GM21381 (cell line): ENCODE data around the gene SPC24.
"Not testable (repeated sequence)": the region's sequence is repeated elsewhere in the genome, so short reads cannot be mapped to it uniquely, and the experiment has no call there.

ENCODE experiments used
- ATAC-seq: cut with Tn5 transposase; IDR thresholded peaks from one replicate; pipeline ENCODE4 v1.9.1; 2021; ENCODE audit warnings: mild to moderate bottlenecking, moderate library complexity; ENCODE audit not compliant: unreplicated experiment

The SPC24 gene

DNA sequence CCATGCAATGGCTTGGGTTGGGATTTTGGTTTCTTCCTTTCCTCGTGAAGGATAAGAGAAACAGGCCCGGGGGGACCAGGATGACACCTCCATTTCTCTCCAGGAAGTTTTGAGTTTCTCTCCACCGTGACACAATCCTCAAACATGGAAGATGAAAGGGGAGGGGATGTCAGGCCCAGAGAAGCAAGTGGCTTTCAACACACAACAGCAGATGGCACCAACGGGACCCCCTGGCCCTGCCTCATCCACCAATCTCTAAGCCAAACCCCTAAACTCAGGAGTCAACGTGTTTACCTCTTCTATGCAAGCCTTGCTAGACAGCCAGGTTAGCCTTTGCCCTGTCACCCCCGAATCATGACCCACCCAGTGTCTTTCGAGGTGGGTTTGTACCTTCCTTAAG, 24.1 kb downstream of the SPC24 start:
- ATAC-seq: no peak

DNA sequence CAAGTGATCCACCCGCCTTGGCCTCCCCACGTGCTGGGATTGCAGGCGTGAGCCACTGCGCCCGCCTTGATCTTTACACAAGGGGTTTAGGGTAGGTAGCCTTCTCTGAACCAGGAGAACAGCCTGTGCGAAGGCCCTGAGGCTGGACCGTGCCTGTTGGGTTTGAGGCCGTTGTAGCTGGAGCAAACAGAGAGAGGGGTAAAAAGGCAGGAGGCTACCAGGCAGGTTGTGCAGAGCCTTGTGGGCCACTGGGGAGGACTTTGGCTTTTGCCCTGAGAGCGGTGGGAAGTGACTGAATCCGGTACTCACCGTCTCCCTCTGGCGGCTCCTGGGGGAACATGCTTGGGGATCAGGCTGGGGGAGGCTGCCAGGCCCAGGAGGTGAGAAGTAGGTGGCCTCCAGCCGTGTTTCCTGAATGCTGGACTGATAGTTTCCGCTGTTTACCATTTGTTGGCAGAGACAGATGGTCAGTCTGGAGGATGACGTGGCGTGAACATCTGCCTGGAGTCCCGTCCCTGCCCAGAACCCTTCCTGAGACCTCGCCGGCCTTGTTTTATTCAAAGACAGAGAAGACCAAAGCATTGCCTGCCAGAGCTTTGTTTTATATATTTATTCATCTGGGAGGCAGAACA, 24.6 kb downstream of the SPC24 start:
- ATAC-seq: no peak

GRCh38 chr19:11127905-11128304, 27.7 kb downstream of the SPC24 start:
- no peak for ATAC-seq

GRCh38 chr19:11125994-11126685, 29.4 kb downstream of the SPC24 start:
- no peak for ATAC-seq

GRCh38 chr19:11124157-11124556, 31.4 kb downstream of the SPC24 start:
- ATAC-seq: not testable (repeated sequence)

- no peak for ATAC-seq
Measured at GRCh38 chr19:11123114-11123513, 32.5 kb downstream of the SPC24 start.

DNA sequence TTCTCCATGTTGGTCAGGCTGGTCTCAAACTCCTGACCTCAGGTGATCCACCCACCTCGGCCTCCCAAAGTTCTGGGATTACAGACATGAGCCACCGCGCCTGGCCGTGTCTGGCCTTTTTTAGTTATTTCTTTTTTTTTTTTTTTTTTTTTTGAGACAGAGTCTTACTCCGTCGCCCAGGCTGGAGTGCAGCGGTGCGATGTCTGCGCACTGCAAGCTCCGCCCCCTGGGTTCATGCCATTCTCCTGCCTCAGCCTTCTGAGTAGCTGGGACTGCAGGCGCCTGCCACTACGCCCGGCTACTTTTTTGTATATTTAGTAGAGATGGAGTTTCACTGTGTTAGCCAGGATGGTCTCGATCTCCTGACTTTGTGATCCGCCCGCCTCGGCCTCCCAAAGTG, 33.6 kb downstream of the SPC24 start:
- ATAC-seq: not testable (repeated sequence)

DNA sequence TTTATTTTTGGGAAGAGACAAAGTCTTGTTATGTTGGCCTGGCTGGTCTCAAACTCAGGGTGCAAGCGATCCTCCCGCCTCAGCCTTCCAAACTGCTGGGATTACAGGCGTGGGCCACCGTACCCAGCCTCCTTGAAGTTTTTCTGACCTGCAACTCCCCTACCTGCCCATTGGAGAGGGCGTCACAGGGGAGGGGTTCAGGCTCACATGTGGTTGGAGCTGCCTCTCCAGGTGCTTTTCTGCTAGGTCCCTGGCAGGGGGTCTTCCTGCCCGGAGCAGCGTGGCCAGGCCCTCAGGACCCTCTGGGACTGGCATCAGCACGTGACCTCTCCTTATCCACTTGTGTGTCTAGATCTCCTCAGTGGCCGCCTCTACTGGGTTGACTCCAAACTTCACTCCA, 39.1 kb downstream of the SPC24 start:
- ATAC-seq: no peak

DNA sequence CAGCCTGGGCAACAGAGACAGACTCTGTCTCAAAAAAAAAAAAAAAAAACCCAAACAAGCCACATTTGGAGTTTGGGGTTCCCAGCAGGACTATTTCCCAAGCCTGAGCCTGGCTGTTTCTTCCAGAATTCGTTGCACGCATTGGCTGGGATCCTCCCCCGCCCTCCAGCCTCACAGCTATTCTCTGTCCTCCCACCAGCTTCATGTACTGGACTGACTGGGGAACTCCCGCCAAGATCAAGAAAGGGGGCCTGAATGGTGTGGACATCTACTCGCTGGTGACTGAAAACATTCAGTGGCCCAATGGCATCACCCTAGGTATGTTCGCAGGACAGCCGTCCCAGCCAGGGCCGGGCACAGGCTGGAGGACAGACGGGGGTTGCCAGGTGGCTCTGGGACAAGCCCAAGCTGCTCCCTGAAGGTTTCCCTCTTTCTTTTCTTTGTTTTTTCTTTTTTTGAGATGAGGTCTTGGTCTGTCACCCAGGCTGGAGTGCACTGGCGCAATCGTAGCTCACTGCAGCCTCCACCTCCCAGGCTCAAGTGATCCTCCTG, 39.6 kb downstream of the SPC24 start:
- ATAC-seq: no peak

- ATAC-seq: no peak
Measured at GRCh38 chr19:11115042-11115441, 40.5 kb downstream of the SPC24 start.

GRCh38 chr19:11113140-11113708, 42.4 kb downstream of the SPC24 start:
- no peak for ATAC-seq

DNA sequence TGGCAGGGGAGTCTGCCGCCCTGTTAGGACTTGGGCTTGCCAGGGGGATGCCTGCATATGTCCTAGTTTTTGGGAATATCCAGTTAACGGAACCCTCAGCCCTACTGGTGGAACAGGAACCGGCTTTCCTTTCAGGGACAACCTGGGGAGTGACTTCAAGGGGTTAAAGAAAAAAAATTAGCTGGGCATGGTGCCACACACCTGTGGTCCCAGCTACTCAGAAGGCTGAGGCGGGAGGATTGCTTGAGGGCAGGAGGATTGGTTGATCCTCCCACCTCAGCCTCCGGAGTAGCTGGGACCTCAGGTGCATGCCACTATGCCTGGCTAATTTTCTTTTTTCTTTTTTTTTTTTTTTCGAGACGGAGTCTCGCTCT, 43.8 kb downstream of the SPC24 start:
- no peak for ATAC-seq

DNA sequence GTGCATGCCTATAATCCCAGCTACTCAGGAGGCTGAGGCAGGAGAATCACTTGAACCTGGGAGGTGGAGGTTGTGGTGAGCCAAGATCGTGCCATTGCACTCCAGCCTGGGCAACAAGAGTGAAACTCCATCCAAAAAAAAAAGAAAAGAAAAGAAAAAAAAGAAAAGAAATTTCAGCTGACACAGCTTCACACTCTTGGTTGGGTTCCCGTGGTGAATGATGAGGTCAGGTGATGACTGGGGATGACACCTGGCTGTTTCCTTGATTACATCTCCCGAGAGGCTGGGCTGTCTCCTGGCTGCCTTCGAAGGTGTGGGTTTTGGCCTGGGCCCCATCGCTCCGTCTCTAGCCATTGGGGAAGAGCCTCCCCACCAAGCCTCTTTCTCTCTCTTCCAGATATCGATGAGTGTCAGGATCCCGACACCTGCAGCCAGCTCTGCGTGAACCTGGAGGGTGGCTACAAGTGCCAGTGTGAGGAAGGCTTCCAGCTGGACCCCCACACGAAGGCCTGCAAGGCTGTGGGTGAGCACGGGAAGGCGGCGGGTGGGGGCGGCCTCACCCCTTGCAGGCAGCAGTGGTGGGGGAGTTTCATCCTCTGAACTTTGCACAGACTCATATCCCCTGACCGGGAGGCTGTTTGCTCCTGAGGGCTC, 44.3 kb downstream of the SPC24 start:
- no peak for ATAC-seq

- no peak for ATAC-seq
Measured at GRCh38 chr19:11108746-11109145, 46.8 kb downstream of the SPC24 start.

DNA sequence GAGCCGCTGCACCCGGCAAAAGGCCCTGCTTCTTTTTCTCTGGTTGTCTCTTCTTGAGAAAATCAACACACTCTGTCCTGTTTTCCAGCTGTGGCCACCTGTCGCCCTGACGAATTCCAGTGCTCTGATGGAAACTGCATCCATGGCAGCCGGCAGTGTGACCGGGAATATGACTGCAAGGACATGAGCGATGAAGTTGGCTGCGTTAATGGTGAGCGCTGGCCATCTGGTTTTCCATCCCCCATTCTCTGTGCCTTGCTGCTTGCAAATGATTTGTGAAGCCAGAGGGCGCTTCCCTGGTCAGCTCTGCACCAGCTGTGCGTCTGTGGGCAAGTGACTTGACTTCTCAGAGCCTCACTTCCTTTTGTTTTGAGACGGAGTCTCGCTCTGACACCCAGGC, 49.1 kb downstream of the SPC24 start:
- ATAC-seq: no peak

- no peak for ATAC-seq
Measured at GRCh38 chr19:11105014-11105636, 50.5 kb downstream of the SPC24 start.

DNA sequence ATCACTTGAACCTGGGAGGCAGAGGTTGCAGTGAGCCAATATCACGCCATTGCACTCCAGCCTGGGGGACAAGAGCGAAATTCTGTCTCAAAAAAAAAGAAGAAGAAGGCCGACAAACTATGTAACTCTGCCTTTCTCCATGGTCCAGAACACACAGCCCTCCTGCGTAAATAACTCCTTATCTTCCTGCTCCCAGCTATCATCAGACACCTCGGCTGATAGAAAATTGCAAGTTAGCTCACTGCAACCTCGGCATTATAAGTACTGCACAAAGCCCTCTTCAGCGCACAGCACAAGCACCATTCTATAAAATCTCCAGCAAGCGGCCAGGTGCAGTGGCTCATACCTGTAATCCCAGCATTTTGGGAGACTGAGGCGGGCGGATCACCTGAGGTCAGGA, 51.9 kb downstream of the SPC24 start:
- not testable (repeated sequence) for ATAC-seq

- ATAC-seq: no peak
Measured at GRCh38 chr19:11102944-11103343, 52.6 kb downstream of the SPC24 start.

DNA sequence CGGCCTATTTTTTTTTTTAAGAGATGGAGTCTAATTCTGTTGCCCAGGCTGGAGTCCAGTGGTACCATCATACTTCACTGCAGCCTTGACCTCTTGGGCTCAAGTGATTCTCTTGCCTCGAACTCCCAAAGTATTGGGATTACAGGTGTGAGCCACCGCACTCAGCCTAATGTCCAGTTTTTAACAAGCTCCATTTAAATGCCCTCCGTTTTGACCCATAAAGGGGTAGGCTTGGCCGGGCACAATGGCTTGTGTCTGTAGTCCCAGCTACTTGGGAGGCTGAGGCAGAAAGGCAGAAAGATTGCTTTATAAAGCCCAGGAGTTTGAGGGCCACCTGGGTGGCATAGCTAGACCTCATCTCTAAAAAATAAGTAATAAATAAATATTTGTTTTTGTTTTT, 54.5 kb downstream of the SPC24 start:
- ATAC-seq: no peak

DNA sequence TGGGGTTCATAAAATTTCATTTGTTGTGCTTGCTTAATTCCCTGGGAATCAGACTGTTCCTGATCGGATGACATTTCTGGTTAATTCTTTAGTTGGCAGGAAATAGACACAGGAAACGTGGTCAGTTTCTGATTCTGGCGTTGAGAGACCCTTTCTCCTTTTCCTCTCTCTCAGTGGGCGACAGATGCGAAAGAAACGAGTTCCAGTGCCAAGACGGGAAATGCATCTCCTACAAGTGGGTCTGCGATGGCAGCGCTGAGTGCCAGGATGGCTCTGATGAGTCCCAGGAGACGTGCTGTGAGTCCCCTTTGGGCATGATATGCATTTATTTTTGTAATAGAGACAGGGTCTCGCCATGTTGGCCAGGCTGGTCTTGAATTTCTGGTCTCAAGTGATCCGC, 55.5 kb downstream of the SPC24 start:
- ATAC-seq: no peak

- ATAC-seq: no peak
Measured at GRCh38 chr19:11098861-11099260, 56.7 kb downstream of the SPC24 start.
